GM19193 (cell line): ENCODE measurements around the gene PPP6R2.

ENCODE experiments used
- POLR2A ChIP-seq: IDR thresholded peaks from 4 replicates; pipeline ENCODE4 v1.6.1; 2011; ENCODE audit not compliant: insufficient read depth, insufficient read length; ENCODE audit errors: extremely low read depth

Gene PPP6R2

GRCh38 chr22:50343541-50343935, 411 bp downstream of the PPP6R2 start:
- TF ChIP-seq POLR2A, result no peak

DNA sequence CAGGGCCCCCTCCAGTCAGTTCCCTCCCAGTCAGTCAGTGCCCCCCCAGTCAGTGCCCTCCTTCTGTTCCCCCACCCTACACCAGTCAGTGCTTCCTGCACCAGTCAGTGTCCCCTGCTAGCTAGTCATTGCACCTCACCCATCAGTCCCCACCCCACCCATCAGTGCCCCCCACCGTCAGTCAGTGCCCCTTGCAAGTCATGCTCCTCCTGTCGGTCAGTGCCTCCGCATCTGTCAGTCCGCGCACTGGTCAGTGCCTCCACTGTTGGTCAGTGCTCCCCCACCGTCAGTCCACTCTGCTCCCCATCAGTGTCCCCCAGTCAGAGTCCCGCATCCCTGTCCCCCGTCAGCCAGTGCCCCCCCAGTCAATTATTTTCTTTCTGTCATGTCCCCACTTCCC, 3.3 kb downstream of the PPP6R2 start:
- no peak for TF ChIP-seq POLR2A

DNA sequence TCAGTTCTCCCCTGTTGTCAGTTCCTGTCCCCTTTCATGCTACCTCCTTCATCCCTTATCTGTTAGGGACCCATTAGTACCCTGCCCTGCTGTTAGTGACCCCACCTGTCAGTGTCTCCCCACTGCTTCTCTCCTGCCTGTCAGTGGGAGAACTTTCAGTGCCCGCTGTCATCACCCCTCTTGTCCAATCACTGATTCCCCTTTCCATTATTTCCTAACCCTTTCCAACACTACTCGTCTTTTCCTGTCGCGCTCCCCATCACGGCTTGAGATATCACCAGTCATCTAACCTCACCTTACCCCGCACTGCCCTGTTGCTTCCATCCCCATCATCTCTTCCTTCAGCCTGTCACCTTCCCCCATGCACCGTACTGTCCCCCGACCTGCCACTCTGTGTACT, 4.0 kb downstream of the PPP6R2 start:
- TF ChIP-seq POLR2A, result no peak

DNA sequence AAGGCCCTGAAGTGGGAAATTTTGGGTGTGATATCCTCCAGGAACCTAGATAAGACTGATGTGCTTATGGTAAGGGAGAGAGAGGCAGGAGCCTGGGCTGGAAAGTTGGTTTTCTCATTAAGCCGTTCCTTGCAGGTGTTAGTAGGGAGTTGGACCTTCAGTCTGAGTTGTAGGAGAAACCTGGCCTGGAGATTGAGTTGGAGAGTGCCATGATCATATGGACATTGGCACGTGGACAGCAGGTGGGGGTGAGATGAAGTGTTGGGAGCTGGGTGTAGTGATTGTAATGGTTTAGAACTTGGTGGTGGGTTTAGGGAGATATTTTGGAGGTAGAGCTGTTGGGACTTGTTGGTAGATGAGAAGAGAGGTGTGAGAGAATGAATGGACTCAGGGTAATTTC, 4.9 kb downstream of the PPP6R2 start:
- TF ChIP-seq POLR2A, result no peak

DNA sequence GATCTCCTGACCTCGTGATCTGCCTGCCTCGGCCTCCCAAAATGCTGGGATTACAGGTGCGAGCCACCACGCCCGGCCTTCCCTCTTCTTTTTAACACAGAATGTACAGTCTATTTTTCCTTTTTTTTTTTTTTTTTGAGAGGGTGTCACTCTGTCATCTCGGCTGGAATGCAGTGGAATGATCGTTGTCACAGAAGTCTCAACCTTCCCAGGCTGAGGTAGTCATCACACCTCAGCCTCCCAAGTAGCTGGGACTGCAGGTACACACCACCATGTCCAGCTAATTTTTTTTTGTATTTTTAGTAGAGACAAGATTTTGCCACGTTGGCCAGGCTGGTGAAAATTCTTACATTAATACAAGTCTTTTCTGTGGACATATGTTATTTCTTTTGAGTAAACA, 13.1 kb downstream of the PPP6R2 start:
- TF ChIP-seq POLR2A, result no peak

- no peak for TF ChIP-seq POLR2A
These were observed 14.1 kb downstream of the PPP6R2 start for GRCh38 chr22:50357222-50357621.

GRCh38 chr22:50357756-50358155, 14.6 kb downstream of the PPP6R2 start:
- no peak for TF ChIP-seq POLR2A

- TF ChIP-seq POLR2A, result no peak
These were observed 17.5 kb downstream of the PPP6R2 start for GRCh38 chr22:50360578-50360977.

DNA sequence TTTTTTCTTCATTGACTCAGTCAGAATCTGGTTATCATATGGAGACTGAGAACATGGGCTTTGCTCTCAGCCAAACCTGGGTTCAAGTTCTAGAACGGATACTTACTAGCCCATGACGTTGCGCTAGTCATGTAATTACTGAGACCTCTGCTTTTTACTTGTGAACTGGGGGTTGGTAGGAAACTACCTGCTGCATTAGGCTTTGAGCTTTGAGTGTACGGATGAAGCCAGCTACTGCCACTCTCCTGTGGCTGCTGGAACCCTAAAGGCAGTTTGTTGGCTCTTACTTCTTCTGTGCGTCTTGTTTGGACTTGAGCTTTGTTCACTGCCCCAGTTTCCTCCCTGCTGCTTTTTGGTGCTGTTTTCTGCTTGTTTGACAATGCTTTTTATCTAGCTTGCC, 18.1 kb downstream of the PPP6R2 start:
- TF ChIP-seq POLR2A, result no peak

- TF ChIP-seq POLR2A, result no peak
These were observed 18.6 kb downstream of the PPP6R2 start for GRCh38 chr22:50361688-50362087.

DNA sequence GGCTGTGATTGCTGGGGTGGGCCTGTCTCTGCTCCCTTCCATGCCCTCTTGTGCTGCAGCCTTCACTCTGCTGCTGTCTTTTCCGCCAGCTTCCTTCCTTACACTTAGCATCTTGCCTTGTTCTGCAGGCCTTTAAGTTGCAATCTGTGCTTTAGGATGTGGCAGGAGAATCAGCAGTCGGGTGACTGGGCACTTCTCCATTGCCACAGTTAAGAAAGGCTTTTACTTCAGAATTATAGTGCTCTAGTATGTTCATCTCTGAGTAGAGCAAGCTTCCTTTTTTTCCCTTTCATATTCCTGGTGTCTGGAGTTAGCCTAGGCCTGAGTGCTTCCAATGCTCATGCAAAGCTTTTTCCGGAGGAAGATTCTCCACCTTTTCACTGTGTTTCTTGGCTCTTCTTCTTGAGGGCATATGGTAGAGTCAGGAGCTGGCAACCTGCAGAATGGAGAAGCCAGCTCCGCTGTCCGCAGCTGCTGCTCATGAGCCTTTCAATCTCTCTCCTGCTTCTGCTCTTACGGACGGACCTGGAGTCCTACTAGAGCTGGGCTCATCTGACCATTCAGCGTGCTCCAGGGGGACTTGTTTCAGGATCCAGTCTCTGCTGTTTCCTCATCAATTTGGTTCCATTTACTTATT, 20.2 kb downstream of the PPP6R2 start:
- no peak for TF ChIP-seq POLR2A

DNA sequence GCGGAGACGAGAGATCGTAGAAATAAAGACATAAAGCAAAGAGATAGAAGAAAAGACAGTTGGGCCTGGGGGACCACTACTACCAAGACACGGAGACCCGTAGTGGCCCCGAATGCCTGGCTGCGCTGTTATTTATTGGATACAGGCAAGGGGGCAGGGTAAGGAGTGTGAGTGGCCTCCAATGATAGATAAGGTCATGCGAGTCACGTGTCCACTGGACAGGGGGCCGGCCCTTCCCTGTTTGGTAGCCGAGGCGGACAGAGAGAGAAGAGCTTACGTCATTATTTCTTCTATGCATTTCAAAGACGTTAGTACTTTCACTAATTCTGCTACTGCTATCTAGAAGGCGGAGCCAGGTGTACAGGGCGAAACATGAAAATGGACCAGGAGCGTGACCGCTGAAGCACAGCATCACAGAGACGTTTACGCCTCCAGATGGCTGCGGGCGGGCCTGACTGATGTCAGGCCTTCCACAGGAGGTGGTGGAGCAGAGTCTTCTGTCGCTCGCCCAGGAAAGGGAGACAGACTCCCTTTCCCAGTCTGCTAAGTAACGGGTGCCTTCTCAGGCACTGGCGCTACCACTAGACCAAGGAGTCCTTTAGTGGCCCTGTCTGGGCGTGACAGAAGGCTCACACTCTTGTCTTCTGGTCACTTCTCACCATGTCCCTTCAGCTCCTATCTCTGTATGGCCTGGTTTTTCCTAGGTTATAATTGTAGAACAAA, 24.8 kb downstream of the PPP6R2 start:
- no peak for TF ChIP-seq POLR2A

- TF ChIP-seq POLR2A, result no peak
These were observed 28.0 kb downstream of the PPP6R2 start for GRCh38 chr22:50371101-50371648.

- no peak for TF ChIP-seq POLR2A
These were observed 33.0 kb downstream of the PPP6R2 start for GRCh38 chr22:50376085-50376651.

GRCh38 chr22:50396751-50397370, 53.7 kb downstream of the PPP6R2 start:
- TF ChIP-seq POLR2A, result no peak
